A549 treated with AZD9567 at 1 μM for 4 hours (cell line): Measurements from ENCODE around the gene AFG3L2. TPM values are rescaled to one million over a fixed set of nuclear protein-coding genes. Genes with fewer than 3 reads are reported as not detected.

Experiments
- total RNA-seq: library from RNA; stranded (reverse); fragments of 200-300 nt; extraction: Qiagen RNA extraction; gene quantifications from 5 replicates; pipeline ENCODE4 v1.2.3, GENCODE V29; 2022; ENCODE audit not compliant: insufficient read depth

AFG3L2 gene
- 39.8 to 69.3 TPM (median 40.3 TPM) in 5 replicates for total RNA-seq

GRCh38 chr18:12376754-12377555 is at the start of gene AFG3L2:
AFG3L2 (minus strand) TSS chr18:12377227; CDS start chr18:12377082, 145 bp downstream.

DNA sequence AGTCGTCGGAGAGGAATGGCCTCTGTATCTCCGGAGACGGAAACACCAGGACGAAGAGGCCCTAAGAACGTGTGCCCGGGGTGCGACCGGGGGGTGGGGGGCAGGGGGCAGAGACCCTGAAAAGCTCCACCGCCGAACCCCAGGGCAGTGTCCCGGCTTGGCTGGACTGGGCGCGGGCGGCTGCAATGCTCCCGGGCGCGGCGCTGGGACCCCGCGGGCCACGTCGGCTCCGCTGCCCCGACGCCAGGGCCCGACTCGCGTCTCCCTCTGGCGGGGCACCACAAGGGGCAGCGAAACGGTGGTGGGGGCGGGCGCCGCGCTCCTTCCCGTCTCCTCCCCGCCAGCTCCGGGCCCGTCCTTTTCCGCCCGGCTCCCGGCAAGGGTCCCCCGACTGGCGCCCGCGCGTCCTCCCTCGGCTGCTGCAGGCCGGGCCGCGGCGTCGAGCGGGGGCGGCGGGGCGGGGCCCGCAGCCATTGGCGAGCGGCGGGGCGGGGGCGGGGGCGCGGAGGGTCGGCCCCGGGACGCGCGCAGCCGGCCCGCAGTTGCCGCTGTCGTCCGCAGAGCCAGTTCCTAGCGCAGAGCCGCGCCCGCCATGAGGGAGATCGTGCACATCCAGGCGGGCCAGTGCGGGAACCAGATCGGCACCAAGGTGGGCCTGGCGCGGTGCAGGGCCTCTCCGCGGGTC is 69.2 kb downstream of the AFG3L2 start, which contains the start of gene TUBB6:
Gene TUBB6 (plus strand): TSS at position 541 of the 685 bp plus-strand sequence. CDS start 52 bp downstream, at position 593.

Other genes with a start within 250 kb of the AFG3L2 start
- gene CIDEA, start 122.9 kb downstream of the AFG3L2 start, total RNA-seq = not detected in 5 replicates
- gene TUBB6, start 69.0 kb downstream of the AFG3L2 start, total RNA-seq = 210 to 229 TPM (median 218 TPM) in 5 replicates
- gene PRELID3A, start 30.7 kb upstream of the AFG3L2 start, total RNA-seq = 3.6 to 7.8 TPM (median 7.3 TPM) in 5 replicates